IPS-18c (cell line): ENCODE measurements around the gene MYO3B.
"Not testable (repeated sequence)": the region's sequence is repeated elsewhere in the genome, so short reads cannot be mapped to it uniquely, and the experiment has no call there.

ENCODE experiments used
- H3K4me3 ChIP-seq: 2 replicates; pipeline ENCODE4 v1.7.0; 2013; ENCODE audit warnings: low read depth, mild to moderate bottlenecking, low read length, moderate library complexity; ENCODE audit not compliant: insufficient read depth
- H3K9me3 ChIP-seq: one replicate; pipeline ENCODE4 v1.6.1; 2013; ENCODE audit warnings: mild to moderate bottlenecking, low read length, moderate library complexity; ENCODE audit not compliant: control insufficient read depth, insufficient read depth

Gene MYO3B

DNA sequence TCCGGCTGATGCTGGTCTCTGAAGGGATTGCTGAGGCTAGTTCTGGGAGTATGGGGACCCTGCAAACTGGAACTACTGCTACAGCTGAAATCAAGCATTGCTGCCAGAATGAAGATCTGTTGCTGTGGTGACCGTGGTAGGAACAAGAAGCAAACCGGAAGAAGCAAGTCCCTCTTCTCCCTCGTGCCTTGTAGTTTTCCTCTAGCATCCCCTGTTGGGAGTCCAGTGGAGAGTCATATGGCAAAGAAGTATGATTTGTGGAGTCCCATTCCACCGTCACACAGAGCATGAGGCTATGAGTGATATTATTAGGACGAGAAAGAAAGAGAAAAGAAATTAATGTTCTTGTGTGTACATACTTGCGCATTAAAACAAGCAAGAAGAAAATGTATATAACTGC, 398.3 kb downstream of the MYO3B start:
- H3K4me3 ChIP-seq, result no peak overlapping the region
- H3K9me3 ChIP-seq, result no peaks in the 10 kb centered on the region

DNA sequence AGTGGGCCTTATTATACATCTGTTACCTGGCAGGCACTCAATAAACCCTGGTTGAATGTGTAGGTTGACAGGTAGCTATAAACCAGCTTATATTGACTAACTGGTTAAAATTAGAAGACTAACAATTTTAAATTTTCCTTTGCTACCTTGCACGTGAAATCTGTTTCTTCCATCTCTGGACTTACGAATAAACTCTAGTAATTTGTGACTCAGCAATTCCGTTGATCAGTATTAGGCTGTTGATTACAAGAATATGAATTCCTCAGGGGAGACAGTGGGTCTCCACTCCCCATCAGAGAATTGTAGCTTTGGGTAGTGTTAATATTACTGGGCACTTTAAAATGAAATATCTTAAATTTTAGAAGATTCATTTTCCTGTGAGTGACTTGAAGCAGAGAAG, 399.4 kb downstream of the MYO3B start:
- no peak overlapping the region for H3K4me3 ChIP-seq

DNA sequence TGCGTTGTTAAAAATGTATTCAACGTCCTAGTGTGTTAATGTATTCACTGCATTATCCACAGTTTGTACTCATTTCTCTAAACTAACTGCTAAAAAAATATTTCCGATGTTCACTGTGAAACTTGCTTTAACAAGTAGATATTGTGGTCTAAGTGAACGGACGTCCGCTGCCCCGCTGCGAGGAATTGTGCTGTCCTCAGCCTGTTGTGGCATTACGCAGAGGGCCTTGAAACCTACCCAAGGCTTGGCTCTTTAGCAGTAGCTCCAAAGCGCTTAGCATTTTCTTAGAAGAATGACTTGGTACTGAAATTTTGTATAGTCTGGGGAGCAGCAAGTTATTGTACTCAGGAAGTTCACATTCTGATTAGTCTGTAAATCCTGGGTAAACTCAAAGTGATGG, 400.7 kb downstream of the MYO3B start:
- Histone ChIP-seq H3K4me3 (no peak overlapping the region), H3K9me3 (no peaks in the 10 kb centered on the region)

More for the DNA sequence above, 399.4 kb downstream of the MYO3B start:
- H3K9me3 ChIP-seq, result no peaks in the 10 kb centered on the region

DNA sequence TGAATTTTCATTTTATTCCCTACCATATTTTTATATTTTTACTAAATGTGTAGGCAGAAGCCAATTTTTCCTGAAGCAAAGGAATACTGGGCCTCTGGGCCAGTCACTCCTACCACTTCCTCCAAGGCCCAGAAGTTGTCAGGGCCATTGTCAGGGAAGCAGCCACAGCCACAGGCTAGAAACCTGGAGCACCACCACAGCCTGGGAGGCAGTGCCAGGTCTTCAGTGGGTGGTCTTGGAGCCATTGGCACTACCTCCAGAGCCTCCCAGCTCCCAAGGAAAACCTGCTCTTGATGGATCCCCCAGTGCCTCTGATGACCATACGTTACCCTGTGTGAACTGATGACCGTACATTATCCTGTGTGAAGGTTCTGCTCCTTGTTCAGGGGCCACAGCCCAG, 401.6 kb downstream of the MYO3B start:
- H3K9me3 ChIP-seq, result no peaks in the 10 kb centered on the region
- H3K4me3 ChIP-seq, result no peak overlapping the region

DNA sequence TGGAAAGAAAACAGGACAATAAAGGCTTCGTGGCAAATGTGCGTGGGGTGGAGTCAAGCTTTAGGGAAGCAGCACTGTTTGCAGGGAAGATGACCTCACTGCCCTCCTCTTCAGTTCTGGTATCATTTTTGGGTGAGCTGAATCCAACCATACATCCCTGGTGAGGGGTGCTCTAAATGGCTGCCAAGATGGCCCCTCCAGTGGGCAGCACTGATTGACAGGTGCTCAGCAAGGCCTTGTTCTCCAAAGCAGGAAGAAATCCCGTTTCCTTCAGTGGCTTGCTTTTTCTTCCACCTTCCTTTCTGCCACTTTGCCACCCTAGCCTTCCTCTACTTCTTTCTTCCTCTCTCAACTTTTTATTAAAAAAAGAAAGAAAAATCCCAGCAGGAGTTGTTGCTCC, 404.4 kb downstream of the MYO3B start:
- H3K4me3 ChIP-seq, result no peak overlapping the region
- no peaks in the 10 kb centered on the region for H3K9me3 ChIP-seq

DNA sequence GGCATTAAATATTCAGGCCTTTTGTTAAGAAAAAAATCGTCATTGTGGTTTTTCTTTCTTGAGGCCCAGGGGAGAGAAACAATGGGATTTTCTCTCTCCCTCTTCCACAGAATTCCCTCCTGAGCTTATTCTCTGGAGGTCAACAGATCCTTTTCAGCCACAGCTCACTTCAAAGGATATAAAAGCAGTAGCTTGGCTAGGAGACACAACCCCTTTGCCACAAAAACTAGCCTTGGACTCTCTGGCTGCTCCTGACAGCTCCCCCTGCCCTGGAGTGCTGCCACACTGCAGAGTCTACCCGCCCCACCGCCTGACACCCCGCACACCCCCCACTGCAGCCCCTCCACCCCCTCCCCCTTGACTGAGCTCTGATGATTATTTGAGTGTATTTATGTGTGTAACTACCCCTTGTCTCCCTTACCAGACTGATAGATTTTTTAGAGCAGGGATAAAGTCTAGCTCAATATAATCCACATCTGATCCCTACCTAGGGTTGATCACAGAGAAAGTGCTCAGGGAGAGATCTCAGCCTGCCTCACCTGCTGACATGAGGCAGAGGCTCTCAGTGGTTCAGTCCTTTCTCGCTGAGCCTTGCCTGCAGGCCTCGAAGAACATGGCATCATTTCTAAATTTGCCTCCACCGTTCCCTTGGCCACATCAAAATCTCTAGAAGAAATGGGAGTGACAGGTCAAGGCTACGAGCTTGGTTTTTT, 405.0 kb downstream of the MYO3B start:
- Histone ChIP-seq H3K9me3 (no peaks in the 10 kb centered on the region), H3K4me3 (no peak overlapping the region)

DNA sequence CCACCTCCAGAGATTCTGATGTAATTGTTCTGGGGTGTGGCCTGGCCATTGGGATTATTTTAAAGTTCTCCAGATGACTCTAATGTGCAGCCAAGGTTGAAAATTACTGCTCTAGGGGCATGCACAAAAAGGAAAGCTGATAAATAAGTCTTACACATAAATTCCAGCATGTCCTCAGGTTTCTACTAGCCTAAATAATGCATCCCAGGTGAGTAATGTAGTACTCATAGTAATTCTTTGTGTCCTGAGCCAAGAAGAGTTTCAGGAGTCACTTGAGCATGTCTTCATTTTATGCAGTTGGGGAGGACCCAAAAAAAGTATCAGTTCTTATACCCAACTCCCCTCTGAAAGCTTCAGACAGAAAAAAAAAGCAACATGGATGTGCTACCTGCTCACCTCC, 407.1 kb downstream of the MYO3B start:
- Histone ChIP-seq H3K4me3 (no peak overlapping the region), H3K9me3 (no peaks in the 10 kb centered on the region)

DNA sequence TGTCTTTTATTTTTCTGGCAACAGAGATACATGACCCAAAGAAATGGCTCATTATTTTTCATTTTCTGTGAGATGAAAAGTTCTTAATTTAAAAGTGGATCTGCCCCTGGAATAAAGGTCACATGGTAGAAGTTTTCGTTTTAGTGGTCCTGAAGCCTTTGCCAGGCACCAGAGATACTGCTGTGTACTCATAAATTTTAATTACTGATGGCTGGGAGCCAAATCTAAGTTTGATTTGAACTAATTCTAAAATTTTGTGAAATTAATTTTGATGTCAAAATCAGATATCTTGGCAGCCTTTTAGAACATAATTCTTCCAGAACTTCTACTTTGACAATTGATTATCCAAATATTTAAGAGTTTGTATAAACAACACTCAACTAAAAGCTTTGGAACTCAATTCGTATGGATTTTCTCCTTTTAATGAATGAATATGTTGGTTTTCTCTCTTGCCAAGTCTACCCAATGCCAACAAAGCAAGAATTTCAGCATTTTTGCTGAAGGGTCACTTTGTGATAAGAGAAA, 408.7 kb downstream of the MYO3B start:
- H3K9me3 ChIP-seq, result no peaks in the 10 kb centered on the region
- H3K4me3 ChIP-seq, result no peak overlapping the region

DNA sequence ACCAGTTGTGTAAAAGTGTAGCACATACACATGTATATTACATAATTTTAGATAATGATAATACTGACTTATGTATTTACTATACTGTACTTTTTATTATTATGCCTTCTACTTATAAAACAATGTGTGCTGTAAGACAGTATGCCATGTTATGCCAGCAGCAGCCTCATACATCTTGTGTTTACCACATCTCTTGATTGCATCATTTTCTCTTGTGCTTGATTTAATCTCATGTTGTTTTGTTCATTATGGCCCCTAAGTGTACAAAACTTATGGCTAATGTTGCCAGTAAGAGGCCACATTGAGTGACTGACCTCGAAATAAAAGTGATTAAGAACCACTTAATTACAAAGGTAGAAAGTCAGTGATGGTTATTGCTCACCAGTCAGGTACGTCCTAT, 409.2 kb downstream of the MYO3B start:
- Histone ChIP-seq H3K9me3 (no peaks in the 10 kb centered on the region), H3K4me3 (no peak overlapping the region)

DNA sequence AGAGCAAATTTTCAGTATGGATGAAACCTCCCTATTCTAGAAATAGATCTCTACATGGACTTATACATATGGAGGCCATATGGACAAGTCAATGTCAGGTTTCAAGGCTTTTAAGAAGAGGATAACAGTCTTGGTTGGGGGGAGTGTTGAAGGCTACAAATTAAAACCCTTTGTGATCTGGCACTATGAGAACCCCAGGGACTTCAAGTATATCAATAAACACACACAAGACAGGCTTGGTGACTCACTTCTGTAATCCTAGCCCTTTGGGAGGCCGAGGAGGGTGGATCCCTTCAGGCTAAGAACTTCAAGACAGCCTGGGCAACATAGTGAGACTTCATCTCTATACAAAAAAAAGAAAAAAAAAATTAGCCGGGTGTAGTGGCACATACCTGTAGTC, 410.0 kb downstream of the MYO3B start:
- Histone ChIP-seq H3K9me3 (no peaks in the 10 kb centered on the region), H3K4me3 (no peak overlapping the region)

DNA sequence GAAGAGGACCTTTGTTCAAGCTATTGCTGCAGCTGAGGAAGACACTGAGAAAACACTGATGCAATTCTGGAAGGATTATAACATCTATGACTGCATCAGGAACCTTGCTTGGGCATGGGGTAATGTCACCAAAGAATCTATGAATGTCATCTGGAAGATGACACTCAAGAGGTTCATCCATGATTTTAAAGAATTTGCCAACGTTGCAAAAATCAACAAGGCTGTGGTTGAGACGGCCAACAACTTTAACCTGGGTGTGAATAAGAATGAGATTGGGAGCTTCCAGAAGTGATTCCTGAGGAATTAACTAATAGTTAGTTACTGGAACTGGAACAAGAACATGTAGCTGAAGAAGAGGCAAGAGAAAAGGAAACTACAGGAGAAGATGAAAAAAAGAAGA, 410.8 kb downstream of the MYO3B start:
- H3K9me3 ChIP-seq, result no peaks in the 10 kb centered on the region

DNA sequence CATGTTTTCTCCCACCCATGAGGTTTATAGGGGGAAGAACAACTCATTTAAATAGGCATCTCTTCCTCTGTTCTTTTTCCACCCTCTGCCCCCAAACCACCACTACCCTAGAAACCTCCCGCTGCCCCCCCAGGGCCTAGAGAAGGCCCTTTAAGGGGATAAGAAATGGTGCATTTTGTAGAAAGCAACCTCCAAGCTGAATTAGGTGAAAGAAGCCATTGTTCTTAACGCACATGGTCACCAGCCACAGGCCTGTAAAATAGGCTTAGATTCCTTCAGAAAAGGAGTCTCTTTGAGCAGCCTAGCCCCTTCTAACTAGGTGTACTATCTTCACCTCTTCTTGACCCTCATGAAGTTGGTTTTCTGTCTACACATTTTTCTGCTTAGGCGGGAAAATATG, 418.6 kb downstream of the MYO3B start:
- Histone ChIP-seq H3K9me3 (no peaks in the 10 kb centered on the region), H3K4me3 (no peak overlapping the region)

More for the DNA sequence above, 410.8 kb downstream of the MYO3B start:
- H3K4me3 ChIP-seq, result no peak overlapping the region

DNA sequence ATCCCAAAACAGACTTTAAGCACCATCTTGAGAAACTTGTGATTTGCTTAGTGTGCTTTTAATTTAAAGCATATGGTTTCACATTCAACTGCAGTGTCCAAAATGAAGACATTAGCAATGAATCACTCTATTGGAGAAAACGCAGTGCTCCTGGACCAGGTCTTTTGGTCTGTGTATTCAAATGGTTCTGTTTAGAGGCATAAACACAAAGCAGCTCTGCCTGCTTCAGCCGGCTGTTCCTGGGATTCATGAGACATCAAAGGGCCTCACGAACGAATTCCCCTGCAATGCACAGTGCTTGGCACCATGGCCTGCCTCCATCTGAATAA, 420.1 kb downstream of the MYO3B start:
- Histone ChIP-seq H3K9me3 (no peaks in the 10 kb centered on the region), H3K4me3 (no peak overlapping the region)

DNA sequence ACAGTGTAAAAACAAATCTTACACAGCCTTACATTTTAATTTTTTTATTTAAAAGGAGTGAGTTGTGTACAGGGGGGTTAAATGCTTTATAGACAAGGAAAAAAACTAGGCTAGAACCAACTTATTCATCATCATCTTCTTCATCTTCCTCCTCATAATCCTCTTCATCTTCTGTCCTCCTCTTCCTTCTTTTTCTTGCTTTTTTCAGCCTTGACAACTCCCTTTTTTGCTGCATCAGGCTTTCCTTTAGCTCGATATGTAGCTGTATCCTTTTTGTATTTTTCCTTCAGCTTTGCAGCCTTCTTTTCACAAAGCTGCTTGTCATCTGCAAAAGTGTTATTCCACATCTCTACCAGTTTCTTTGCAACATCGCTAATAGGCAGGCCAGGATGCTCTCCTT, 423.5 kb downstream of the MYO3B start:
- Histone ChIP-seq H3K9me3 (no peaks in the 10 kb centered on the region), H3K4me3 (no peak overlapping the region)

DNA sequence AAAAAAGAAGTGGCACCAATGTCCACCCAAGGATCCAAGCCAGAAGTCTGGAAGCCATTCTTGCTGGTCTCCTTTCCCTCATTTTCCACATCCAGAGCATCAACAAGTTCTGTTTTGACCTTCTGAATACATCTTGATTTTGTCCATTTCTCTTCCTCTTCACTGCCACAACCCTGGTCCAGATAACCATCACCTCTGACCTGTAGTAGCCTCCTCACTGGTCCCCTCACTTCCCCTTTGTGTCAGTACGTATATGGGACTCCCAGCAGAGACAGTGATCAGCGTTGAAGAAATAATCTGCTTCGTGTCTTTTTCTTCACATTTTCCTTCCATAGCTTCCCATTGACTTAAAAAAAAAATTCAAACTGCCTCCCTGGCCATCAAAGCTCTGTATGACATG, 427.9 kb downstream of the MYO3B start:
- no peaks in the 10 kb centered on the region for H3K9me3 ChIP-seq

DNA sequence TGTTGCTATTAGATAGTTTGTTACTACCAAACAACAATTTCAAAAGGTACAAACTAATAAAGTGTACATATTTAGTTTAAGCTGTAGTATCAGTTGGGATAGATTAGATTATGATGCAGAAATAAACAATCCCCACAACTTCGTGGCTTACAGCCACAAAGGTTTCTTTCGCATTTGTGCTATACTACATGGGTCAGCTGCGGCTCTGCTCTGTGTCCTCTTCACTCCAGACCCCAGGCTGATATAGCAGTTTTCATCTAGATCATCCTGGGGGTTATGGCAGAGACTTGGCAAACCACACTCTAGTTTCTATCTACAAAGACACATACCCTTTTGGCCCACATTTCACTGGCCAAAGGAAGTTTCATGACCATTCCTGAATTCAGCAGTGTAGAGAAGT, 429.2 kb downstream of the MYO3B start:
- no peaks in the 10 kb centered on the region for H3K9me3 ChIP-seq
- no peak overlapping the region for H3K4me3 ChIP-seq

More for the DNA sequence above, 427.9 kb downstream of the MYO3B start:
- H3K4me3 ChIP-seq, result no peak overlapping the region

DNA sequence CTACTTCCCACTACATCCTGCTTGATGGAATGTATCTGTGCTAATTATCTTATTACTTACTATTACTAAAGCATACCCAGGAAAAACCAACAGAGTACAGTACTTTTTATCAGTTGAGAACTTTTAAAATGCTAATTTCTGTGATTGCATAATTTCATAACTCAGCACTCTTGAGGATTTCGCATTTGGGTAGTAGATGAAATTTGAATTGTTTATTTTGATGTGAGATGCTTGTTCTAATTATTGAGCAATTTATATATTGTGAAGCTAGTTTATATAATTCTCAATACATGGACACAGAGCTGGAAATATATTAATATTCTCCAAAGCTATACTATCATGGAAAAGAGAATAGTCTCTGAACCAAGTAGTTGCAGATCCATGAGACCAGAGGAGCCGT, 432.7 kb downstream of the MYO3B start:
- H3K9me3 ChIP-seq, result peaks cover 4% of the 10 kb centered on the region
- no peak overlapping the region for H3K4me3 ChIP-seq

DNA sequence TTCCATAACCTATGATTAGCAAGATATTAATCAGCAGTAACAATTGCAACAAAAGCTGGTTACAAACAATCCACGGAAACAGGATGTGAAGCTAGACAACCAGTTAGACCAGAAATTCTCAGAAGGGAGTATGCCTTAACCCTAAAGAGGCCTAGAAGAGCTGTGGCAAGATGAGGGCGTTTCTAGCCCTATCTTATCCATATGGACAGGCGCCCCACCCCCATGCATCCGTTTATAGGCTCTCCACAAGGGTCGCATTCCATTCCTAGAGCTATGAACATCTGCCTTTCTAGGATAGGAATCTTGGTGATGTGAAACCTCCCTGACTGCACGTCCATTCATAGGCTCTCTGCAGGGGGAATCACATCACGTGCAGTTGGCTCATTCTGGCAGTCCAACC, 441.0 kb downstream of the MYO3B start:
- H3K9me3 ChIP-seq, H3K4me3 ChIP-seq: not testable (repeated sequence)

DNA sequence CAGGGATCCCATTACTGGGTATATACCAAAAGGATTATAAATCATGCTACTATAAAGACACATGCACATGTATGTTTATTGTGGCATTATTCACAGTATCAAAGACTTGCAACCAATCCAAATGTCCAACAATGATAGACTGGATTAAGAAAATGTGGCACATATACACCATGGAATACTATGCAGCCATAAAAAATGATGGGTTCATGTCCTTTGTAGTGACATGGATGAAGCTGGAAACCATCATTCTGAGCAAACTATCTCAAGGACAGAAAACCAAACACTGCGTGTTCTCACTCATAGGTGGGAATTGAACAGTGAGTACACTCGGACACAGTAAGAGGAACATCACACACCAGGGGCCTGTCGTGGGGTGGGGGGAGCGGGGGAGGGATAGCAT, 457.1 kb downstream of the MYO3B start:
- H3K4me3 ChIP-seq, result not testable (repeated sequence)

More for the DNA sequence above, 457.1 kb downstream of the MYO3B start:
- not testable (repeated sequence) for H3K9me3 ChIP-seq
